Right renal cortex interstitium (tissue), 3 donors: ENCODE results near the gene CSNK1G1. TPM values are rescaled to one million over a fixed set of nuclear protein-coding genes. Genes with fewer than 3 reads are reported as not detected.

Experiments used
- polyA plus RNA-seq, 3 donors: library from polyadenylated mRNA; unstranded; fragments of 120-200 nt; gene quantifications; one replicate each; pipeline ENCODE4 v1.2.1, GENCODE V29; 2013; ENCODE audit not compliant: insufficient read length in 3 of 3

CSNK1G1 gene
- polyA plus RNA-seq, 3 donors, result 20.6 to 23.1 (median 22.8) TPM

Other genes with a start within 250 kb of the CSNK1G1 start
- 1 to 10 TPM in 1 of 3 donors, under 1 TPM in 2; 0.83 to 1.1 (median 0.83) TPM for gene SNX22, start 204.4 kb downstream of the CSNK1G1 start, polyA plus RNA-seq
- gene PPIB, start 193.2 kb downstream of the CSNK1G1 start, polyA plus RNA-seq, result 100 to 1,000 TPM; 544 to 647 (median 628) TPM
- gene PCLAF, start 25.3 kb upstream of the CSNK1G1 start, polyA plus RNA-seq, result 10 to 100 TPM; 37.3 to 48.8 (median 47.5) TPM
- 10 to 100 TPM; 39.5 to 52.0 (median 49.0) TPM for gene TRIP4, start 31.7 kb upstream of the CSNK1G1 start, polyA plus RNA-seq
- gene ZNF609, start 104.4 kb upstream of the CSNK1G1 start, polyA plus RNA-seq, result 10 to 100 TPM; 33.6 to 36.4 (median 34.3) TPM